Gastrocnemius medialis (tissue), 4 donors: ENCODE measurements around the gene PAK6. TPM values are rescaled to one million over a fixed set of nuclear protein-coding genes. Genes with fewer than 3 reads are reported as not detected.
A peak's percentile ranks its signal among the peaks of the same experiment; 100 is the strongest.

Source experiments
- ATAC-seq, 2 donors: fragments of 150-250 bp; one replicate each; pipeline ENCODE4 v1.9.1; 2016
- DNase-seq, 2 donors: peaks; one replicate each; pipeline ENCODE4 v3.0.0-alpha.2; 2019
- H3K27ac ChIP-seq, 4 donors: fragments of 200-600 bp; sonication (generic); 1 replicate in 1 of 4; 2 replicates in 3 of 4; pipeline ENCODE4 v1.5.1; 2016 to 2018; ENCODE audit warnings: mild to moderate bottlenecking in 2 of 4, moderate library complexity in 1 of 4
- H3K27me3 ChIP-seq, 3 donors: fragments of 200-600 bp; sonication (generic) in 2 of 3; 1 replicate in 1 of 3; 2 replicates in 2 of 3; pipeline versions ENCODE4 v1.5.1 to v1.6.0; 2016 to 2019; ENCODE audit warnings: mild to moderate bottlenecking in 1 of 3, moderate library complexity in 1 of 3
- H3K36me3 ChIP-seq, 2 donors: fragments of 200-600 bp; sonication (generic) in 1 of 2; one replicate each; pipeline ENCODE4 v1.5.1; 2017 to 2018
- H3K4me1 ChIP-seq, 2 donors: fragments of 200-600 bp; sonication (generic) in 1 of 2; one replicate each; pipeline ENCODE4 v1.5.1; 2016 to 2017; ENCODE audit warnings: mild to moderate bottlenecking in 2 of 2
- H3K4me3 ChIP-seq, 4 donors: fragments of 200-600 bp; sonication (generic) in 3 of 4; 1 replicate in 1 of 4; 2 replicates in 3 of 4; pipeline ENCODE4 v1.5.1; 2016 to 2019; ENCODE audit warnings: mild to moderate bottlenecking in 2 of 4
- H3K9me3 ChIP-seq, 3 donors: fragments of 200-600 bp; sonication (generic) in 2 of 3; 1 replicate in 1 of 3; 2 replicates in 2 of 3; pipeline ENCODE4 v1.5.1; 2016 to 2019
- CTCF ChIP-seq, 5 experiments: fragments of 450-650 bp in 3 of 5; fragments of 200-600 bp in 2 of 5; sonication (generic) in 2 of 5; IDR thresholded peaks in 4 of 5; conservative IDR thresholded peaks in 1 of 5; 1 replicate in 4 of 5; 2 replicates in 1 of 5; pipeline ENCODE4 v1.5.1; 2016 to 2019; ENCODE audit warnings: antibody characterized with exemption in 5 of 5, mild to moderate bottlenecking in 3 of 5, moderate library complexity in 3 of 5
- POLR2A ChIP-seq, 2 donors: fragments of 450-650 bp; IDR thresholded peaks; one replicate each; pipeline ENCODE4 v1.6.1; 2017; ENCODE audit warnings: antibody characterized with exemption in 2 of 2, mild to moderate bottlenecking in 2 of 2, moderate library complexity in 2 of 2
- in situ Hi-C, 4 donors: fragments of 200-750 bp; cut with MboI; loops; one replicate each; pipeline versions ENCODE4 v1.15.0 to v1.8.0; 2017; ENCODE audit warnings: low sequenced_read_pairs in 4 of 4
- intact Hi-C: fragments of 100-400 bp; cut with DNase I; formaldehyde crosslinking; loops from one replicate; pipeline ENCODE4 v1.15.1; 2023; ENCODE audit warnings: low total_unique reads
- total RNA-seq, 4 donors: library from RNA; depleted of rRNA; stranded (reverse); fragments of >200 nt; gene quantifications; one replicate each; pipeline versions ENCODE4 v1.1.0 to v1.2.3, GENCODE V29; 2016

PAK6 gene
- total RNA-seq, 4 donors from 2014 or later = 1.4 to 2.2 (median 1.5) TPM; not detected in 1

GRCh38 chr15:40281057-40281800 lies 42.4 kb downstream of the PAK6 start:
- Histone ChIP-seq H3K27me3 (peaks cover 50 to 54% (median 50%) of the 10 kb centered on the region in 3 donors), H3K4me1 (peaks cover 3 to 19% of the 10 kb centered on the region in 2 donors), H3K4me3 (peak overlapping the region in 1 of 4 donors; percentile 50), H3K27ac (no peak overlapping the region), H3K36me3 (no peaks in the 10 kb centered on the region), H3K9me3 (no peaks in the 10 kb centered on the region)
- TF ChIP-seq CTCF (IDR thresholded peaks at IDR 0.05 in 4 of 5, conservative IDR thresholded peaks at IDR 0.05 in 1 of 5) (no peak), POLR2A (IDR thresholded peaks at IDR 0.05) (no peak)
- ATAC-seq (no peak), DNase-seq (no peak)
- intact Hi-C loops = no loop called here
- in situ Hi-C loops = loop anchor here in 1 of 4 donors (10.0 kb wide), 1 partner anchor 144 kb away; no protein-coding TSS in a partner anchor

- H3K27me3 ChIP-seq = peaks cover 50 to 54% (median 50%) of the 10 kb centered on the region in 3 donors
- H3K4me1 ChIP-seq = peaks cover 3 to 19% of the 10 kb centered on the region in 2 donors
- no peak overlapping the region for H3K27ac ChIP-seq
- no peak for TF ChIP-seq POLR2A (IDR thresholded peaks at IDR 0.05)
- no peak for TF ChIP-seq CTCF (IDR thresholded peaks at IDR 0.05 in 4 of 5, conservative IDR thresholded peaks at IDR 0.05 in 1 of 5)
- no peaks in the 10 kb centered on the region for H3K9me3 ChIP-seq
- intact Hi-C loops = no loop called here
- ATAC-seq (no peak), DNase-seq (no peak)
- in situ Hi-C loops = loop anchor here in 1 of 4 donors (10.0 kb wide), 1 partner anchor 143 kb away; no protein-coding TSS in a partner anchor
- no peaks in the 10 kb centered on the region for H3K36me3 ChIP-seq
- peak overlapping the region; percentile 46 to 52 (median 49) for H3K4me3 ChIP-seq
These were observed 42.9 kb downstream of the PAK6 start for GRCh38 chr15:40281801-40282146.

- DNase-seq (no peak), ATAC-seq (peak in 1 of 2 donors; percentile 44)
- in situ Hi-C loops (loop anchor here in 1 of 4 donors (10.0 kb wide), 1 partner anchor 142 kb away; no protein-coding TSS in a partner anchor), intact Hi-C loops (no loop called here)
- peak in 3 of 5 experiments; percentile 20 to 36 (median 32) for TF ChIP-seq CTCF (IDR thresholded peaks at IDR 0.05 in 4 of 5, conservative IDR thresholded peaks at IDR 0.05 in 1 of 5)
- TF ChIP-seq POLR2A (IDR thresholded peaks at IDR 0.05) = no peak
- H3K27me3 ChIP-seq = peaks cover 50 to 54% (median 50%) of the 10 kb centered on the region in 3 donors
- peaks cover 3 to 19% of the 10 kb centered on the region in 2 donors for H3K4me1 ChIP-seq
- no peaks in the 10 kb centered on the region for H3K36me3 ChIP-seq
- H3K9me3 ChIP-seq = no peaks in the 10 kb centered on the region
- H3K4me3 ChIP-seq = peak overlapping the region; percentile 46 to 52 (median 49)
- no peak overlapping the region for H3K27ac ChIP-seq
These were observed 43.4 kb downstream of the PAK6 start for GRCh38 chr15:40282147-40282868.

- no peak for DNase-seq
- no peak within 1 kb of the TSS for H3K27ac ChIP-seq
- ATAC-seq = peak in 1 of 2 donors; percentile 5
- peaks cover 3 to 19% of the 10 kb centered on the region in 2 donors for H3K4me1 ChIP-seq
- peaks cover 47 to 54% (median 50%) of the 10 kb centered on the region in 3 donors for H3K27me3 ChIP-seq
- intact Hi-C loops (no loop called here), in situ Hi-C loops (loop anchor here in 1 of 4 donors (10.0 kb wide), 1 partner anchor 142 kb away; no protein-coding TSS in a partner anchor)
- no peak for TF ChIP-seq POLR2A (IDR thresholded peaks at IDR 0.05)
- TF ChIP-seq CTCF (IDR thresholded peaks at IDR 0.05 in 4 of 5, conservative IDR thresholded peaks at IDR 0.05 in 1 of 5) = no peak
- no peaks in the 10 kb centered on the region for H3K9me3 ChIP-seq
- no peaks in the 10 kb centered on the region for H3K36me3 ChIP-seq
- H3K4me3 ChIP-seq = peak within 1 kb of the TSS; percentile 46 to 52 (median 49)
These were observed 44.2 kb downstream of the PAK6 start, which contains the start of gene ANKRD63 for GRCh38 chr15:40282869-40283614. Gene ANKRD63, minus strand, starts transcription at chr15:40283064. Its CDS starts 478 bp downstream, at chr15:40282586.
